Measurements from ENCODE around the gene C12orf76. TPM values are rescaled to one million over a fixed set of nuclear protein-coding genes. Genes with fewer than 3 reads are reported as not detected.
A peak's percentile ranks its signal among the peaks of the same experiment; 100 is the strongest.

Gene C12orf76
- total RNA-seq, 1 experiment from 2014 or later, result 18.3 TPM

DNA sequence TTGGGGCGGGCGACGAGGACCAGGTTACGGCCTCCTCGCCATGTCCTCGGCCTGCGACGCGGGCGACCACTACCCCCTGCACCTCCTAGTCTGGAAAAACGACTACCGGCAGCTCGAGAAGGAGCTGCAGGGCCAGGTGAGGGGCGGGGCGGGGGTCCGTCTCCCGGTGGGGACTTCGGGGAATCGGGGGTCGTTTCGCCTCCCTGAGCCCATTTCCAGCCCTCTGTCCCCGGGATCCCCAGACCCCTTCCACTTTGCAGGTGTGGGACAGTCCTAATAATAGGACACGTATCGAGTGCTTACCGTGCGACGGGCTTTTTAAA lies 48.7 kb downstream of the C12orf76 start:
- H3K9me3 Mint-ChIP-seq, result no peaks in the 10 kb centered on the region
- no peaks in the 10 kb centered on the region for H3K36me3 Mint-ChIP-seq
- POLR2A ChIA-PET, result no interaction called here
- peak overlapping the region; percentile 98 for H3K4me3 Mint-ChIP-seq
- TF ChIP-seq E2F5 (CRISPR knock-in tag; IDR thresholded peaks at IDR 0.05) (0 out of 2 replicates have a peak, but pooled peaks have one; percentile 4), SMAD4 (CRISPR knock-in tag; IDR thresholded peaks at IDR 0.05) (no peak)
- H3K27ac Mint-ChIP-seq, result no peak overlapping the region
- peaks cover 28% of the 10 kb centered on the region for H3K4me1 Mint-ChIP-seq
- CTCF ChIA-PET, result interaction anchor here (0.6 to 1.0 kb wide), 3 partner anchors 11 to 154 kb away, joined by 3 to 4 read pairs (median 3); no protein-coding TSS in a partner anchor
- H3K27me3 Mint-ChIP-seq (ENCODE audit: low read depth), result peaks cover 13% of the 10 kb centered on the region
- ATAC-seq, result no peak
- DNase-seq (ENCODE audit: low spot score), result no peak

DNA sequence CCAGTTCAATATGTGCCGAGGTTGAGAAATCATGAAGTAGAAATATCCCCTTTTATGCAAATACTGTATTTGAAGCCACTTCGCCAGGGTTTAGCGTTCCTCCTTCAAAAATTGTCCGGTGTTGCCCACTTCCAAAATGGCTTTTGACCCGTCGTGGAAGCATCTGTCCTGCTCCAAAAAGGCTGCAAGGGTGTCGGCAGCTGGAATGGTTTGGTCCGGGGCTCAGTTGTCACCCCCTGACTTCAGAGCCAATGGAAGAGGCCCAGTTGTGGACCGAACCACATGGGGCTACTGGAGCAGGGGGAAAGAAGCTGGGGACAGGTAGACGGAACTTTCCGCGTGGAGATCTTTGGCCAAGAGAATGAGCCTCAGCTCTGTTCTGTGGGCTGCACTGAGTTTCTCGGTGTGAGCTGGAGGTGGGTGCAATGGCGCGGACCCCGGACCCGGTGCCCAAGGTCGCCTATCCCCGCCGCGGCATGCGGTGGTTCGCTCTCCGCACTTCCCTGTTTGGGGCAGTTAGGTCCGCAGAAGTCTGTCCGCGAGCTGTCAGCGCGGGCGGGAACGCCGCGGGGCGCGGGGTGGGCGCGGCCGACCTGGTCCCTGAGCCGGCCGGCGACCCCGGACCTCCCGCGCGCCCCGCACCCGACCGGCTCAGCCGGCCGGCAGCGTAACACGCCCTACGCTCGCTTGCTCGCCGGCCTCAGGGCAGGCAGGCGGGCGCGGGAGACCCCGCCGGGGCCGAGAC lies 49.2 kb downstream of the C12orf76 start, which contains the start of gene ANKRD13A:
Gene ANKRD13A, plus strand, starts transcription at position 527 of the 745 bp plus-strand sequence. CDS start 259 bp downstream, outside the sequence.
- Mint-ChIP-seq H3K4me1 (peaks cover 33% of the 10 kb centered on the region), H3K36me3 (no peaks in the 10 kb centered on the region), H3K27ac (peak within 1 kb of the TSS; percentile 93), H3K9me3 (no peaks in the 10 kb centered on the region), H3K27me3 (ENCODE audit: low read depth) (peaks cover 13% of the 10 kb centered on the region), H3K4me3 (peak within 1 kb of the TSS; percentile 98)
- TF ChIP-seq CREM (CRISPR knock-in tag; IDR thresholded peaks at IDR 0.05) (0 out of 2 replicates have a peak, but pooled peaks have one; percentile 30), AFF4 (CRISPR knock-in tag; IDR thresholded peaks at IDR 0.05; ENCODE audit: borderline replicate concordance) (no peak), SOX15 (CRISPR knock-in tag; IDR thresholded peaks at IDR 0.05) (no peak), KAT7 (CRISPR knock-in tag; IDR thresholded peaks at IDR 0.05; ENCODE audit: borderline replicate concordance) (peak; percentile 47; the same call in 1 of the 2 replicates), USF1 (CRISPR knock-in tag; IDR thresholded peaks at IDR 0.05) (peak; percentile 69; the same call in 1 of the 2 replicates), SP1 (CRISPR knock-in tag; conservative IDR thresholded peaks at IDR 0.05) (0 out of 2 replicates have a peak, but pooled peaks have one; percentile 41), ATF1 (CRISPR knock-in tag; IDR thresholded peaks at IDR 0.05) (0 out of 2 replicates have a peak, but pooled peaks have one; percentile 14), NFE2L1 (CRISPR knock-in tag; IDR thresholded peaks at IDR 0.05) (0 out of 2 replicates have a peak, but pooled peaks have one; percentile 14), TP53 (CRISPR knock-in tag; IDR thresholded peaks at IDR 0.05) (no peak), ZBTB21 (CRISPR knock-in tag; IDR thresholded peaks at IDR 0.05; ENCODE audit: borderline replicate concordance) (no peak), NR2C2 (CRISPR knock-in tag; IDR thresholded peaks at IDR 0.05) (no peak), ZNF317 (CRISPR knock-in tag; IDR thresholded peaks at IDR 0.05; ENCODE audit: borderline replicate concordance, low read depth) (no peak), GABPB1 (CRISPR knock-in tag; IDR thresholded peaks at IDR 0.05) (peak; percentile 43; the same call in 1 of the 2 replicates), TEAD1 (CRISPR knock-in tag; IDR thresholded peaks at IDR 0.05) (0 out of 2 replicates have a peak, but pooled peaks have one; percentile 22), E2F5 (CRISPR knock-in tag; IDR thresholded peaks at IDR 0.05) (0 out of 2 replicates have a peak, but pooled peaks have one; percentile 31), USF2 (CRISPR knock-in tag; IDR thresholded peaks at IDR 0.05) (peak; percentile 89)
- TF ChIP-seq, protein P1, sequence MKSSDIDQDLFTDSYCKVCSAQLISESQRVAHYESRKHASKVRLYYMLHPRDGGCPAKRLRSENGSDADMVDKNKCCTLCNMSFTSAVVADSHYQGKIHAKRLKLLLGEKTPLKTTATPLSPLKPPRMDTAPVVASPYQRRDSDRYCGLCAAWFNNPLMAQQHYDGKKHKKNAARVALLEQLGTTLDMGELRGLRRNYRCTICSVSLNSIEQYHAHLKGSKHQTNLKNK (CRISPR knock-in tag; IDR thresholded peaks at IDR 0.05), result no peak
- TF ChIP-seq, protein P2, sequence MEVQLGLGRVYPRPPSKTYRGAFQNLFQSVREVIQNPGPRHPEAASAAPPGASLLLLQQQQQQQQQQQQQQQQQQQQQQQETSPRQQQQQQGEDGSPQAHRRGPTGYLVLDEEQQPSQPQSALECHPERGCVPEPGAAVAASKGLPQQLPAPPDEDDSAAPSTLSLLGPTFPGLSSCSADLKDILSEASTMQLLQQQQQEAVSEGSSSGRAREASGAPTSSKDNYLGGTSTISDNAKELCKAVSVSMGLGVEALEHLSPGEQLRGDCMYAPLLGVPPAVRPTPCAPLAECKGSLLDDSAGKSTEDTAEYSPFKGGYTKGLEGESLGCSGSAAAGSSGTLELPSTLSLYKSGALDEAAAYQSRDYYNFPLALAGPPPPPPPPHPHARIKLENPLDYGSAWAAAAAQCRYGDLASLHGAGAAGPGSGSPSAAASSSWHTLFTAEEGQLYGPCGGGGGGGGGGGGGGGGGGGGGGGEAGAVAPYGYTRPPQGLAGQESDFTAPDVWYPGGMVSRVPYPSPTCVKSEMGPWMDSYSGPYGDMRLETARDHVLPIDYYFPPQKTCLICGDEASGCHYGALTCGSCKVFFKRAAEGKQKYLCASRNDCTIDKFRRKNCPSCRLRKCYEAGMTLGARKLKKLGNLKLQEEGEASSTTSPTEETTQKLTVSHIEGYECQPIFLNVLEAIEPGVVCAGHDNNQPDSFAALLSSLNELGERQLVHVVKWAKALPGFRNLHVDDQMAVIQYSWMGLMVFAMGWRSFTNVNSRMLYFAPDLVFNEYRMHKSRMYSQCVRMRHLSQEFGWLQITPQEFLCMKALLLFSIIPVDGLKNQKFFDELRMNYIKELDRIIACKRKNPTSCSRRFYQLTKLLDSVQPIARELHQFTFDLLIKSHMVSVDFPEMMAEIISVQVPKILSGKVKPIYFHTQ (CRISPR knock-in tag; IDR thresholded peaks at IDR 0.05), result no peak
- ATAC-seq (peak; percentile 75), DNase-seq (ENCODE audit: low spot score) (peak; percentile 85)
- ChIA-PET POLR2A (no interaction called here), CTCF (interaction anchor here (0.6 to 1.1 kb wide), 5 partner anchors 11 to 451 kb away, joined by 3 to 6 read pairs (median 3); partner anchors contain the start of gene ARPC3)

Measured in WTC11 (cell line).